ENCODE measurements around the gene SLC13A4. TPM values are rescaled to one million over a fixed set of nuclear protein-coding genes. Genes with fewer than 3 reads are reported as not detected.

Gene SLC13A4
- total RNA-seq, 4 donors from 2014 or later = not detected

DNA sequence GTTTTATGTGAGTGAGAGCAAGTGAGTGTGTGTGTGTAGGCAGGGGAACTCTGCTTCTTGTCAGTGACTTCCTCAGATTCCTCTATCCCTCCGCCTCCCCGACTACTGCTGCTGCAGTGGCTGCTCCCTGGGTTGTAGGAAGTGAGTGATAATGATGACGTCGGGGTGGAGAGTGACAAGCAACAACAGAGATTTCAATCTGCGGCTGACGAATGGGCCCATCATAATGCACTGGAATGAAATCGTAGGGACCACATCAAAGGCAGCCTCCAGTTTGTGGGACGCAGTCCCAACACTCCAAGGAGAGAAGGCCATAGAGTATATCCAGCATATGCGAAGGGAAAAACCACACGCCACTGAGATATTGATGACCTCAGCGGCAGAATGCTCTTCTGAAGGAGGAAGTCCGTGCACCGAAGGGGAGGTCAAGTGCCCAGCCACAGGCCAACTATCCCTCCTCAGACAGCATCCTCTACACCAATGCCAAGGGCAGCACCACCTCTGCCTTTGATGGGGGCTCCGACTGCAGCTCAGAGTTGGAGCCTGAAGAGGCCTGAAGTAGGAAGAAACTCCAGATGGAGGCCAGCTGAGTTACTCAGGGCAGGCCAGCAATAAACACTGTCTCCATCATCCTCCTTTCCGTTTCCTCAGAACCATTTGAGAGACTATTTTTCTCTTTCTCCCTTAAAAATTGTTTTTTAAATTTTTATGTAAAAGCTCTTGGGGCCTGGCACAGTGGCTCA is 77.0 kb downstream of the SLC13A4 start:
- H3K36me3 ChIP-seq = peaks cover 0 to 23% (median 0%) of the 10 kb centered on the region in 3 donors
- peak overlapping the region in 1 of 4 donors; percentile 49 for H3K27ac ChIP-seq
- H3K9me3 ChIP-seq = no peaks in the 10 kb centered on the region
- H3K4me3 ChIP-seq = no peak overlapping the region
- no peaks in the 10 kb centered on the region for H3K4me1 ChIP-seq
- no peaks in the 10 kb centered on the region for H3K27me3 ChIP-seq
- no peak for DNase-seq
- no peak for TF ChIP-seq POLR2A (IDR thresholded peaks at IDR 0.05)
- TF ChIP-seq, protein P1, sequence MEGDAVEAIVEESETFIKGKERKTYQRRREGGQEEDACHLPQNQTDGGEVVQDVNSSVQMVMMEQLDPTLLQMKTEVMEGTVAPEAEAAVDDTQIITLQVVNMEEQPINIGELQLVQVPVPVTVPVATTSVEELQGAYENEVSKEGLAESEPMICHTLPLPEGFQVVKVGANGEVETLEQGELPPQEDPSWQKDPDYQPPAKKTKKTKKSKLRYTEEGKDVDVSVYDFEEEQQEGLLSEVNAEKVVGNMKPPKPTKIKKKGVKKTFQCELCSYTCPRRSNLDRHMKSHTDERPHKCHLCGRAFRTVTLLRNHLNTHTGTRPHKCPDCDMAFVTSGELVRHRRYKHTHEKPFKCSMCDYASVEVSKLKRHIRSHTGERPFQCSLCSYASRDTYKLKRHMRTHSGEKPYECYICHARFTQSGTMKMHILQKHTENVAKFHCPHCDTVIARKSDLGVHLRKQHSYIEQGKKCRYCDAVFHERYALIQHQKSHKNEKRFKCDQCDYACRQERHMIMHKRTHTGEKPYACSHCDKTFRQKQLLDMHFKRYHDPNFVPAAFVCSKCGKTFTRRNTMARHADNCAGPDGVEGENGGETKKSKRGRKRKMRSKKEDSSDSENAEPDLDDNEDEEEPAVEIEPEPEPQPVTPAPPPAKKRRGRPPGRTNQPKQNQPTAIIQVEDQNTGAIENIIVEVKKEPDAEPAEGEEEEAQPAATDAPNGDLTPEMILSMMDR (IDR thresholded peaks at IDR 0.05) = no peak

DNA sequence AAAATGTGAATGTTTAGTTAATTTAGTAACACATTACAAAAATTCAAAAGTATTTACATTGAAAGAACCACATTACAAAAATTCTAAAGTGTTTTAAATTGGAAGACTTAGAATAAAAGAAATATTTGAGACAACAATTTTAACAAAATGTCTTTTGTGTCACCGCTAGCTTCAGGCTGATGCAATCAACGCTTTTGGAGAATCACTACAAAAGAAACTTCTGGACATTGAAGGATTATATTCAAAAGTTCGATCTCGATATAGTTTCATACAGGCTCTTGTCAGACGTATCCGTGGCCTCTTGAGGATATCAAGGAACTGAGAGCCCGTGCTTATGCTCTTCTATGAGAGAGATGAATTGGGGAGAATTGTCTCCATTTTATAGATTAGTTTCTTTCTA is 79.8 kb downstream of the SLC13A4 start:
- H3K4me1 ChIP-seq = no peaks in the 10 kb centered on the region
- DNase-seq = no peak

DNA sequence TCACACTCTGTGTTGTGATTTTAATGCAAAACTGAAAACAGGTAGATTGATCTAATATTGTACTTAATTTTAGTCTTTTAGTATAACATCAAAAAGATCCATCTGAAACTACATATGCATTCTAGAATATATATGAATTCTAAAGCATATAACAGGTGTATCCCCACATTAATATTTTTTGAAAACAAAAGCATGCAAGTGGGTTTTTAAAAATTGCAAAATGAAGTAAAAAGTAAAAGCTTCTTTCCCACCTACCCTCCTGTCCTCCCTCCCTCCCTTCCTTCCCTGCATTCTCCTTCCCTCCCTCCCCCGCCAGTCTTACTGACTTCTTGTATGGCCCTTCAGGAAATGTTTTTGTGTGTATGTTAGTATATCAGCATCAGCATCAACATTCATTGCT is 80.2 kb downstream of the SLC13A4 start:
- H3K36me3 ChIP-seq = peaks cover 0 to 48% (median 0%) of the 10 kb centered on the region in 3 donors

More for the DNA sequence above, 79.8 kb downstream of the SLC13A4 start:
- no peaks in the 10 kb centered on the region for H3K9me3 ChIP-seq
- no peaks in the 10 kb centered on the region for H3K27me3 ChIP-seq
- H3K4me3 ChIP-seq = no peak overlapping the region
- H3K36me3 ChIP-seq = peaks cover 0 to 45% (median 0%) of the 10 kb centered on the region in 3 donors
- H3K27ac ChIP-seq = no peak overlapping the region
- no peak for TF ChIP-seq POLR2A (IDR thresholded peaks at IDR 0.05)
- TF ChIP-seq, protein P1 (IDR thresholded peaks at IDR 0.05) = no peak

DNA sequence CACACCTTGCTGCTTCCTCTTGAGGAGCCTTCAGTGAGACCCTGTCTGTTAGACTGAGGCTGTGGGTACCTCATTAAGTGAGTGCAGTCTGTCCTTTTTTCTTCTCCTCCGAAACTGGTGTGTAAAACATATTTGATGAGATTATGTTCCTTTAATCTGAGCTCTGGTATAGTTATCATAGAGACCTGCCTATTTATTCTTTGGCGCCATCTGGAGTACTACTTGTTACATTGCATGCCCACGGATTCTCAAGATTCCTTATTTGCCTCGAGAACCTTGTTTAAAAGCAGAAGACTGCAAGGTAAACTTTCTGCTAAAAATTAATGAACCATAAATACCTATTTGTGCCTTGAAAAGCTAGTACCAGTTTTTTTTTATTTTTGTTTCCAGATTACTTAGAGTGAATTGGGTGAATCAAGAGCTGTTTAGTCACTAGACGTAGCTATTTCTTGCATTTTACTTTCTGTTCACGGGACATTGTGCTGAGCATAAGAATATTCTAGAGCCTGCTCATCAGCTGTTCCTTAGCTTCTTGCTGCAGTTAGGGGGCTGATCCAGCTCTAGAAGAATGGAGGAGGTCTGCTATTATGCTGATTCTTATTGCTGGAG is 82.6 kb downstream of the SLC13A4 start:
- TF ChIP-seq, protein P1 (IDR thresholded peaks at IDR 0.05) = peak; percentile 24 to 75 (median 68)
- no peak for TF ChIP-seq POLR2A (IDR thresholded peaks at IDR 0.05)
- H3K27ac ChIP-seq = no peak overlapping the region
- no peaks in the 10 kb centered on the region for H3K9me3 ChIP-seq
- H3K4me3 ChIP-seq = no peak overlapping the region
- DNase-seq = no peak
- no peaks in the 10 kb centered on the region for H3K27me3 ChIP-seq
- no peaks in the 10 kb centered on the region for H3K4me1 ChIP-seq
- H3K36me3 ChIP-seq = peaks cover 0 to 62% (median 0%) of the 10 kb centered on the region in 3 donors

More for the DNA sequence above, 80.2 kb downstream of the SLC13A4 start:
- H3K9me3 ChIP-seq = no peaks in the 10 kb centered on the region
- no peak overlapping the region for H3K27ac ChIP-seq
- DNase-seq = no peak
- H3K4me1 ChIP-seq = no peaks in the 10 kb centered on the region
- H3K4me3 ChIP-seq = no peak overlapping the region
- H3K27me3 ChIP-seq = no peaks in the 10 kb centered on the region
- TF ChIP-seq, protein P1 (IDR thresholded peaks at IDR 0.05) = no peak
- TF ChIP-seq POLR2A (IDR thresholded peaks at IDR 0.05) = no peak

DNA sequence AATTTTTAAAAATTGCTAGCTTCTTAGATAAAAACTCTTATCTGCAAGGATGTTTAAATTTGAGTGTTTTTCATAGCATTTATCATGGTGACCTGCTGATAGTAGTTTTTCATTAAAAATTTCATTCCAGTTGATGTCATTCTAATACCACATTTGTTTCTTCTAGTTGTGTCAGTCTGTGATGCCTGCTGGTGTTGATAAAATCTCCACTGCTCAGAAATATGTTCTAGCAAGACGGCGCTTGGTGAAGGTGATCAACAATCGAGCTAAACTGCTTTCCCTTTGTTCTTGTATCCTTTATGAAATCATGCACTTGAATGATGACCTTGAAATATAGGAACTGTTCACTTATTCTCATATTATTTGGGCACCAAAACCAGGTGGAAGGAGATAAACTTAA is 83.3 kb downstream of the SLC13A4 start:
- Histone ChIP-seq H3K36me3 (peaks cover 0 to 65% (median 0%) of the 10 kb centered on the region in 3 donors), H3K27ac (no peak overlapping the region), H3K4me3 (no peak overlapping the region), H3K27me3 (no peaks in the 10 kb centered on the region), H3K9me3 (no peaks in the 10 kb centered on the region), H3K4me1 (no peaks in the 10 kb centered on the region)
- no peak for DNase-seq
- TF ChIP-seq, protein P1 (IDR thresholded peaks at IDR 0.05) = no peak
- TF ChIP-seq POLR2A (IDR thresholded peaks at IDR 0.05) = no peak
